Stimulated activated CD8-positive, alpha-beta memory T cell treated with anti-CD3 and anti-CD28 coated beads, Interleukin-7, amount 100 ng/mL, for 48 hours (primary cell): ENCODE data around the gene LIPA.
"Not testable (repeated sequence)": the region's sequence is repeated elsewhere in the genome, so short reads cannot be mapped to it uniquely, and the experiment has no call there.

Source experiments
- DNase-seq, 2 donors: peaks; one replicate each; pipeline ENCODE4 v3.0.0-alpha.2; 2020; ENCODE audit warnings: low read depth in 1 of 2; ENCODE audit errors: extremely low read depth in 1 of 2

The LIPA gene

GRCh38 chr10:89271532-89271931 is 20.0 kb upstream of the LIPA start:
- no peak for DNase-seq

GRCh38 chr10:89270153-89270483 is 18.5 kb upstream of the LIPA start:
- DNase-seq = no peak

GRCh38 chr10:89269433-89270152 is 18.0 kb upstream of the LIPA start:
- DNase-seq = no peak

- DNase-seq = no peak
These were observed 15.3 kb upstream of the LIPA start for GRCh38 chr10:89266721-89267453.

GRCh38 chr10:89263531-89263930 is 12.0 kb upstream of the LIPA start:
- DNase-seq = no peak

- DNase-seq = no peak
These were observed 11.5 kb upstream of the LIPA start for GRCh38 chr10:89263091-89263490.

- no peak for DNase-seq
These were observed 10.8 kb upstream of the LIPA start for GRCh38 chr10:89262086-89263051.

- no peak for DNase-seq
These were observed 7.3 kb upstream of the LIPA start for GRCh38 chr10:89258881-89259280.

- DNase-seq = no peak
These were observed 6.0 kb upstream of the LIPA start for GRCh38 chr10:89257581-89257980.

- no peak for DNase-seq
These were observed 5.4 kb upstream of the LIPA start for GRCh38 chr10:89256962-89257361.

GRCh38 chr10:89256340-89256739 is 4.8 kb upstream of the LIPA start:
- no peak for DNase-seq

- no peak for DNase-seq
These were observed 4.2 kb upstream of the LIPA start for GRCh38 chr10:89255793-89256192.

GRCh38 chr10:89255091-89255579 is 3.6 kb upstream of the LIPA start:
- DNase-seq = not testable (repeated sequence)

GRCh38 chr10:89252225-89252585 is 630 bp upstream of the LIPA start:
- DNase-seq = no peak

- DNase-seq = no peak
These were observed 638 bp downstream of the LIPA start for GRCh38 chr10:89250865-89251408.

- no peak for DNase-seq
These were observed 2.6 kb downstream of the LIPA start for GRCh38 chr10:89248990-89249389.

- DNase-seq = not testable (repeated sequence)
These were observed 4.0 kb downstream of the LIPA start for GRCh38 chr10:89247623-89248022.

- no peak for DNase-seq
These were observed 5.8 kb downstream of the LIPA start for GRCh38 chr10:89245802-89246201.

GRCh38 chr10:89242840-89243568 is 8.6 kb downstream of the LIPA start:
- DNase-seq = no peak

- no peak for DNase-seq
These were observed 9.3 kb downstream of the LIPA start for GRCh38 chr10:89242345-89242684.
